K562 (cell line): ENCODE results near the gene PVALEF. TPM values are rescaled to one million over a fixed set of nuclear protein-coding genes. Genes with fewer than 3 reads are reported as not detected.

Experiments
- ATAC-seq: fragments of 200-7000 bp; cut with Tn5 transposase; 3 replicates; pipeline ENCODE4 v1.9.1; 2020; ENCODE audit warnings: moderate library complexity
- BruUV-seq: library from RNA; stranded (reverse); fragments of 400-500 nt; replicated peaks from 2 replicates; lab custom pipeline; 2021; lab: Mats Ljungman, UMichigan
- CTCF ChIA-PET: fragments of 300-600 bp; formaldehyde crosslinking; extraction: SDS; loops from one replicate; lab custom pipeline; 2021; ENCODE audit warnings: low intra/inter-chr PET ratio; lab: Yijun Ruan, JAX
- POLR2A ChIA-PET: fragments of 300-600, 350-650 bp; sonication (Branson Sonifier 250); formaldehyde crosslinking; extraction: SDS; loops from one replicate; lab custom pipeline; 2021; ENCODE audit warnings: antibody characterized with exemption, inconsistent platforms; lab: Yijun Ruan, JAX
- DNase-seq, 4 experiments: peaks; one replicate each; pipeline versions ENCODE4 v3.0.0 to v3.0.0-alpha.2; 2011 to 2018; ENCODE audit warnings: low spot score in 3 of 4, mixed read lengths in 3 of 4; ENCODE audit errors: extremely low read depth in 1 of 4
- FAIRE-seq: peaks from 2 replicates; lab custom pipeline; 2011; peaks lifted over from hg19 to GRCh38; lab: Jason Lieb, UNC
- H2AFZ ChIP-seq: 2 replicates; pipeline ENCODE4 v1.6.0; 2011; ENCODE audit warnings: low read depth, low read length, control low read depth, inconsistent platforms
- H3K27ac ChIP-seq: fragments of 200-600 bp; 3 replicates; pipeline ENCODE4 v1.8.0; 2011; ENCODE audit warnings: low read depth, mild to moderate bottlenecking, control low read depth, inconsistent platforms, low read length, moderate library complexity, mixed read lengths; ENCODE audit errors: extremely low read depth
- H3K27me3 ChIP-seq, 2 experiments: fragments of 300-600 bp in 1 of 2; 2 replicates in 1 of 2; 3 replicates in 1 of 2; pipeline versions ENCODE4 v1.6.0 to v1.8.0; 2011; ENCODE audit warnings: inconsistent platforms in 2 of 2, low read length in 2 of 2, mild to moderate bottlenecking in 1 of 2, mixed read lengths in 1 of 2, moderate library complexity in 1 of 2; ENCODE audit not compliant: control insufficient read depth in 2 of 2, insufficient read depth in 2 of 2
- H3K36me3 ChIP-seq: fragments of 300-600 bp; 3 replicates; pipeline ENCODE4 v1.8.0; 2011; ENCODE audit warnings: mild to moderate bottlenecking, low read length, inconsistent platforms; ENCODE audit not compliant: control insufficient read depth, insufficient read depth
- H3K4me1 ChIP-seq, 2 experiments: fragments of 200-600 bp in 1 of 2; replicated peaks in 1 of 2; 2 replicates in 1 of 2; 3 replicates in 1 of 2; pipeline versions ENCODE4 v1.5.1 to v1.8.0; 2011; ENCODE audit warnings: inconsistent platforms in 2 of 2, low read length in 2 of 2, mild to moderate bottlenecking in 1 of 2, mixed read lengths in 1 of 2, moderate library complexity in 1 of 2; ENCODE audit not compliant: control insufficient read depth in 2 of 2, insufficient read depth in 2 of 2
- H3K4me2 ChIP-seq: 2 replicates; pipeline ENCODE4 v1.6.1; 2011; ENCODE audit warnings: low read length, control low read depth, inconsistent platforms, mixed read lengths; ENCODE audit not compliant: insufficient read depth
- H3K4me3 ChIP-seq: fragments of 200-600 bp; sonication (generic), shearing (Covaris generic); 2 replicates; pipeline ENCODE4 v1.5.1; 2016; ENCODE audit warnings: control low read depth, inconsistent platforms
- H3K79me2 ChIP-seq: fragments of 200-600 bp; 3 replicates; pipeline ENCODE4 v1.8.0; 2011; ENCODE audit warnings: low read length, inconsistent platforms; ENCODE audit not compliant: control insufficient read depth, insufficient read depth
- H3K9ac ChIP-seq, 2 experiments: 2 replicates each; pipeline versions ENCODE4 v1.6.0 to v1.6.1; 2011; ENCODE audit warnings: low read depth in 2 of 2, low read length in 2 of 2, control low read depth in 1 of 2, inconsistent platforms in 1 of 2, mild to moderate bottlenecking in 1 of 2, mixed read lengths in 1 of 2; ENCODE audit not compliant: insufficient read depth in 1 of 2
- H3K9me1 ChIP-seq: one replicate; pipeline ENCODE4 v1.6.0; 2011; ENCODE audit warnings: inconsistent platforms, mild to moderate bottlenecking, low read length, moderate library complexity; ENCODE audit not compliant: control insufficient read depth, insufficient read depth
- H3K9me3 ChIP-seq: replicated peaks from 2 replicates; pipeline ENCODE4 v1.5.1; 2011; ENCODE audit warnings: low read depth, low read length, inconsistent platforms; ENCODE audit not compliant: control insufficient read depth, insufficient read depth
- H4K20me1 ChIP-seq: replicated peaks from 2 replicates; pipeline ENCODE4 v1.6.1; 2011; ENCODE audit warnings: low read length, inconsistent platforms, mixed read lengths; ENCODE audit not compliant: control insufficient read depth, insufficient read depth
- BDP1 ChIP-seq: IDR thresholded peaks from 3 replicates; pipeline ENCODE4 v1.6.1; 2011; ENCODE audit not compliant: insufficient read length, insufficient read depth
- FIP1L1 ChIP-seq: fragments of 200-400 bp; formaldehyde crosslinking; IDR thresholded peaks from 2 replicates; pipeline ENCODE4 v1.6.1; 2018; ENCODE audit warnings: mild to moderate bottlenecking, low read depth, low read length; ENCODE audit not compliant: poor library complexity, severe bottlenecking
- GTF2F1 ChIP-seq: IDR thresholded peaks from 2 replicates; pipeline ENCODE4 v1.6.1; 2011; ENCODE audit warnings: low read depth, low read length, improper control_type of control experiment
- KDM4B ChIP-seq, 2 experiments: fragments of 450-650 bp in 1 of 2; sonication (generic) in 1 of 2; IDR thresholded peaks; 2 replicates each; pipeline ENCODE4 v1.6.1; 2016 to 2017; ENCODE audit warnings: borderline replicate concordance in 2 of 2, antibody characterized with exemption in 1 of 2, low read depth in 1 of 2, mild to moderate bottlenecking in 1 of 2
- PTTG1 ChIP-seq: fragments of 450-650 bp; IDR thresholded peaks from 2 replicates; pipeline ENCODE4 v1.6.1; 2016; ENCODE audit warnings: low read depth, mild to moderate bottlenecking, missing genetic modification characterization, missing compliant biosample characterization
- SRF ChIP-seq, 2 experiments: fragments of 250-450, 450-650 bp in 1 of 2; sonication (Bioruptor Pico) in 1 of 2; sonication (generic) in 1 of 2; formaldehyde crosslinking; IDR thresholded peaks; 2 replicates each; pipeline versions ENCODE4 v1.5.0 to v1.5.1; 2020 to 2022; ENCODE audit warnings: mild to moderate bottlenecking in 1 of 2, missing genetic modification reagents in 1 of 2
- ZNF23 ChIP-seq: fragments of 250-450 bp; sonication (Bioruptor Pico); IDR thresholded peaks from 2 replicates; pipeline ENCODE4 v1.4.0; 2020; ENCODE audit warnings: mild to moderate bottlenecking
- ZNF24 ChIP-seq: fragments of 450-650 bp; IDR thresholded peaks from 2 replicates; pipeline ENCODE4 v1.6.1; 2016
- WGBS: fragments of 100-300 bp; shearing (Covaris generic); methylation state at CpG from one replicate; pipeline ENCODE4 v1.1.6; 2016; ENCODE audit warnings: low coverage, mixed read lengths; ENCODE audit not compliant: insufficient coverage; ENCODE audit errors: missing lambda C conversion rate; 5-methylcytosine and 5-hydroxymethylcytosine counted together
- in situ Hi-C: fragments of 300-500 bp; cut with MboI; formaldehyde crosslinking; loops from 4 replicates; pipeline ENCODE4 v1.15.0; 2018; ENCODE audit warnings: inconsistent platforms, mixed read lengths
- intact Hi-C: fragments of 100-400 bp; cut with micrococcal nuclease; formaldehyde crosslinking; loops from 2 replicates; pipeline ENCODE4 v1.14.2; 2022
- polyA plus RNA-seq, 8 experiments: library from polyadenylated mRNA; depleted of rRNA in 4 of 8; stranded (reverse) in 5 of 8; unstranded in 3 of 8; fragments of >200 nt; fragmentation: Nextera tagmentation in 2 of 8; fragmentation: Illumina TruSeq in 1 of 8; extraction: Ambion mirVana in 2 of 8; extraction: Trizol in 1 of 8; gene quantifications; 2 replicates each; pipeline versions ENCODE4 v1.2.1 to v1.2.3, GENCODE V29; 2011 to 2014; ENCODE audit warnings: inconsistent platforms in 1 of 8, missing spikeins in 1 of 8
- total RNA-seq, 7 experiments: library from RNA; depleted of rRNA in 6 of 7; stranded (reverse); fragments of >200 nt in 6 of 7; fragmentation: Illumina TruSeq in 2 of 7; extraction: Trizol in 2 of 7; gene quantifications; 2 replicates each; pipeline versions ENCODE4 v1.2.1 to v1.2.3, GENCODE V29; 2011 to 2021; ENCODE audit warnings: low replicate concordance in 1 of 7
- TF ChIP-seq, protein P1 (sequence below): fragments of 250-450 bp; sonication (Bioruptor Pico); IDR thresholded peaks from 2 replicates; pipeline ENCODE4 v1.8.0; 2021; ENCODE audit warnings: mild to moderate bottlenecking, moderate library complexity

PVALEF gene
- total and polyA plus RNA-seq, 9 of the 15 experiments (the other 6 are each of a cell fraction or from before 2014, with no cell fraction given), result not detected

DNA sequence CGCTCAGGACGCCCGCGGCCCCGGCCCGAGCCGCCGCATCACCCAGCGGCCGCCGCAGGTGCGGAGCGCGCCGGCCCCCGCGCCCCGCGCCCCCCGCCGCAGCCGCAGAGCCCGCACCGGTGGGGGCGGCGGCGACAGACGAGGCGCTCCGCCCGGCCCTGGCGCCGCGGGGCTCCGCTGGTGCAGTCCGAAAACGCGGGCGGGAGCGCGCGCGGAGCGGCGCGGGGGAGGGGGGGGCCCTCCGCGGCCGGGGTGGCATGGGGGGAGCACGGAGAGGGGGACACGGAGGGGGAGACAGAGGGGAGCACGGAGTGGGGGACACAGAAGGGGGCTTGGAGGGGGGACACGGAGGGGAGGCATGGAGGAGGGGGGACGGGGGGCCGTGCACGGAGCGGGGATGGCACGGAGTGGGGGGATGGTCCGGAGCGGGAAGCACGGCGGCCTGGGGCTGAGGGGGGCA, 756 bp downstream of the PVALEF start, which contains the start of gene AATK:
TSS of gene AATK (minus strand) at position 189 of the 460 bp plus-strand sequence. CDS start 229 bp downstream, outside the sequence.
- Histone ChIP-seq H3K9me3 (no peaks in the 10 kb centered on the region; the same call in none of the 2 replicates), H3K79me2 (no peaks in the 10 kb centered on the region), H3K9me1 (no peaks in the 10 kb centered on the region), H4K20me1 (peaks cover 5% of the 10 kb centered on the region; the same call in 1 of the 2 replicates), H3K4me3 (no peak within 1 kb of the TSS), H3K9ac (no peak within 1 kb of the TSS; a peak in 1 of 4 replicates), H3K27ac (no peak within 1 kb of the TSS), H3K4me1 (peaks cover 0 to 58% of the 10 kb centered on the region in 2 experiments; a peak in 2 of 5 replicates), H3K4me2 (no peak within 1 kb of the TSS), H3K36me3 (no peaks in the 10 kb centered on the region), H3K27me3 (peaks cover 21 to 72% of the 10 kb centered on the region in 2 experiments; a peak in 3 of 5 replicates), H2AFZ (no peak within 1 kb of the TSS)
- FAIRE-seq (no peak), DNase-seq (peak in 2 of 4 experiments; percentile 66 to 69), ATAC-seq (no peak)
- POLR2A ChIA-PET, result no interaction called here
- CTCF ChIA-PET, result no interaction called here
- 8% methylated on average over 5 of the region's 62 CpGs for WGBS
- no TSS peak for BruUV-seq
- in situ Hi-C loops, result no loop called here
- intact Hi-C loops, result no loop called here
- TF ChIP-seq BDP1, result no peak

DNA sequence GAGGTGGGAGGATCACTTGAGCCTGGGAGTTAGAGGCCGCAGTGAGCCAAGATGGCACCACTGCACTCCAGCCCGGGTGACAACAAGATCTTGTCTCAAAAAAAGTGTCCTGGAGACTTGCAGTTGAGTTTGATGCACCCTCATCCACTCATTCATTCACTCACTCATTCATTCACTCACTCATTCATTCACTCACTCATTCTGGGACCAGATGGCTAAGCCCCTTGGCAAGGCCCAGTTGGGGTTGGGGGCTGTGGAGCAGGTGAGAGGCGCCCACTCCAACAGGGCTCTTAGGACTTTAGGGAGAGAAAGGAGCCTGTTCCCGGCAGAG, 1.9 kb downstream of the PVALEF start:
- ChIA-PET POLR2A (no interaction called here), CTCF (no interaction called here)
- WGBS, result 21% methylated on average over 4 of the region's 4 CpGs
- FAIRE-seq (no peak), DNase-seq (no peak), ATAC-seq (no peak)
- no peak for TF ChIP-seq FIP1L1
- no peak for TF ChIP-seq ZNF23 (CRISPR knock-in tag)
- TF ChIP-seq SRF (CRISPR knock-in tag; IDR thresholded peaks at IDR 0.05), result no peak
- no peak for TF ChIP-seq GTF2F1
- TF ChIP-seq, protein P1, sequence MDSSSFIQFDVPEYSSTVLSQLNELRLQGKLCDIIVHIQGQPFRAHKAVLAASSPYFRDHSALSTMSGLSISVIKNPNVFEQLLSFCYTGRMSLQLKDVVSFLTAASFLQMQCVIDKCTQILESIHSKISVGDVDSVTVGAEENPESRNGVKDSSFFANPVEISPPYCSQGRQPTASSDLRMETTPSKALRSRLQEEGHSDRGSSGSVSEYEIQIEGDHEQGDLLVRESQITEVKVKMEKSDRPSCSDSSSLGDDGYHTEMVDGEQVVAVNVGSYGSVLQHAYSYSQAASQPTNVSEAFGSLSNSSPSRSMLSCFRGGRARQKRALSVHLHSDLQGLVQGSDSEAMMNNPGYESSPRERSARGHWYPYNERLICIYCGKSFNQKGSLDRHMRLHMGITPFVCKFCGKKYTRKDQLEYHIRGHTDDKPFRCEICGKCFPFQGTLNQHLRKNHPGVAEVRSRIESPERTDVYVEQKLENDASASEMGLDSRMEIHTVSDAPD, result no peak
- TF ChIP-seq KDM4B (IDR thresholded peaks at IDR 0.05; ENCODE audit: borderline replicate concordance in 2 of 2, low read depth in 1 of 2), result no peak
- peak; percentile 82 for TF ChIP-seq ZNF24
- TF ChIP-seq PTTG1 (tag), result no peak
- Histone ChIP-seq H3K9me1 (no peaks in the 10 kb centered on the region), H3K79me2 (no peaks in the 10 kb centered on the region), H3K4me2 (no peak overlapping the region), H3K9ac (no peak overlapping the region), H3K27me3 (peaks cover 15 to 67% of the 10 kb centered on the region in 2 experiments; a peak in 3 of 5 replicates), H3K4me1 (peaks cover 0 to 49% of the 10 kb centered on the region in 2 experiments; a peak in 3 of 5 replicates), H3K9me3 (no peaks in the 10 kb centered on the region; the same call in none of the 2 replicates), H4K20me1 (peaks cover 5% of the 10 kb centered on the region; the same call in 1 of the 2 replicates), H3K4me3 (no peak overlapping the region), H3K36me3 (no peaks in the 10 kb centered on the region), H2AFZ (no peak overlapping the region), H3K27ac (no peak overlapping the region)
- in situ Hi-C loops, result no loop called here
- BruUV-seq, result no TSS peak
- intact Hi-C loops, result no loop called here
